Keratinocyte (primary cell): Measurements from ENCODE around the gene BANK1.

Source experiments
- CTCF ChIP-seq, 3 experiments: IDR thresholded peaks in 1 of 3; conservative IDR thresholded peaks in 1 of 3; optimal IDR thresholded peaks in 1 of 3; 2 replicates in 2 of 3; 3 replicates in 1 of 3; pipeline versions ENCODE3 to v1.5.1; 2011; ENCODE audit warnings: low read length in 3 of 3, mild to moderate bottlenecking in 3 of 3, moderate library complexity in 2 of 3, control low read depth in 1 of 3, inconsistent platforms in 1 of 3; ENCODE audit not compliant: insufficient read depth in 2 of 3; ENCODE audit errors: extremely low read depth in 1 of 3
- EZH2 ChIP-seq: IDR thresholded peaks from one replicate; pipeline ENCODE4 v1.6.1; 2012; ENCODE audit warnings: inconsistent platforms, mild to moderate bottlenecking, low read length, moderate library complexity

- no peak for TF ChIP-seq CTCF (optimal IDR thresholded peaks at IDR 0.05 in 1 of 3, IDR thresholded peaks at IDR 0.05 in 1 of 3, conservative IDR thresholded peaks at IDR 0.05 in 1 of 3; ENCODE audit: extremely low read depth in 1 of 3, insufficient read depth in 2 of 3, low read length in 3 of 3)
- TF ChIP-seq EZH2, result no peak
Observed at GRCh38 chr4:101756181-101756580, 34.3 kb upstream of the BANK1 start.
